ENCODE measurements around the gene PAX8. TPM values are rescaled to one million over a fixed set of nuclear protein-coding genes. Genes with fewer than 3 reads are reported as not detected.

PAX8 gene
- total RNA-seq, 1 experiment from 2014 or later = 7.5 TPM

DNA sequence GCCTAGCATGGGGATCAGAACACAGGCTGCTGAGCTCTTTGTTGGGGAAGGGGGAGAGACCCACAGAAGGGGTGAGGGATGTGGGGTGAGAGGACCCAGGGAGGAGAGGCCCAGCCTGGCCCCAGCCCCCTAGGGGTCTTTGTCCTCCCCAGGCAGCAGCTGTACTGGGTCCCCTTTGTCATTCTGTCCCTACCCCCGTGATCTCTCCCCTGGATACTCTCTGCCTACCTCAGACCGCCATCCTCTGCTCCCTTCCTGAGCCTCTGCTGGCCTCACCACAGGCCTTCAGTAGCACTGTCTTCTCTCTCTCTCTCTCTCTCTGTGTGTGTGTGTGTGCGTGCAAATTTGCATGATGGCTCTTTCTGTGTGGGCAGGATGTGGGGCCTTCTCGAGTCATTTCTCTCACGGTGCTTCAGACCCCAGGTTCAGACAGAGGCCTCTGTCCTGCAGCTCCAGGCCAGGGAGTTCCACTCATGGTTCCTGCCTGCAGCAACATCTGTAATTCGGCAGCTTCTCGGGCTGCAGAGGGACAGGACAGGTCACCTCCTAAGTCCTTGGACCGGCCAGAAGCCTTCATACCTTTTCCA, 103.6 kb downstream of the PAX8 start:
- Histone ChIP-seq H3K4me3 (ENCODE audit: low read depth, low read length) (no peak overlapping the region), H3K36me3 (ENCODE audit: control insufficient read depth, insufficient read depth, low read length) (no peaks in the 10 kb centered on the region), H3K27me3 (replicated peaks; ENCODE audit: control insufficient read depth, insufficient read depth, low read length) (no peaks in the 10 kb centered on the region), H3K9me3 (no peaks in the 10 kb centered on the region), H3K4me1 (peaks cover 14% of the 10 kb centered on the region)
- H3K27ac Mint-ChIP-seq (ENCODE audit: unreplicated experiment) = no peak overlapping the region
- no peaks in the 10 kb centered on the region for H3K27me3 Mint-ChIP-seq (ENCODE audit: insufficient read depth, unreplicated experiment)
- H3K4me1 Mint-ChIP-seq (ENCODE audit: low read depth, unreplicated experiment) = peaks cover 5% of the 10 kb centered on the region
- no TSS peak for BruUV-seq (replicated peaks)
- TF ChIP-seq, protein P1, sequence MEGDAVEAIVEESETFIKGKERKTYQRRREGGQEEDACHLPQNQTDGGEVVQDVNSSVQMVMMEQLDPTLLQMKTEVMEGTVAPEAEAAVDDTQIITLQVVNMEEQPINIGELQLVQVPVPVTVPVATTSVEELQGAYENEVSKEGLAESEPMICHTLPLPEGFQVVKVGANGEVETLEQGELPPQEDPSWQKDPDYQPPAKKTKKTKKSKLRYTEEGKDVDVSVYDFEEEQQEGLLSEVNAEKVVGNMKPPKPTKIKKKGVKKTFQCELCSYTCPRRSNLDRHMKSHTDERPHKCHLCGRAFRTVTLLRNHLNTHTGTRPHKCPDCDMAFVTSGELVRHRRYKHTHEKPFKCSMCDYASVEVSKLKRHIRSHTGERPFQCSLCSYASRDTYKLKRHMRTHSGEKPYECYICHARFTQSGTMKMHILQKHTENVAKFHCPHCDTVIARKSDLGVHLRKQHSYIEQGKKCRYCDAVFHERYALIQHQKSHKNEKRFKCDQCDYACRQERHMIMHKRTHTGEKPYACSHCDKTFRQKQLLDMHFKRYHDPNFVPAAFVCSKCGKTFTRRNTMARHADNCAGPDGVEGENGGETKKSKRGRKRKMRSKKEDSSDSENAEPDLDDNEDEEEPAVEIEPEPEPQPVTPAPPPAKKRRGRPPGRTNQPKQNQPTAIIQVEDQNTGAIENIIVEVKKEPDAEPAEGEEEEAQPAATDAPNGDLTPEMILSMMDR (IDR thresholded peaks at IDR 0.05; ENCODE audit: insufficient read depth in 1 of 2, low read depth in 1 of 2, low read length in 1 of 2, severe bottlenecking in 1 of 2, unreplicated experiment in 1 of 2) = no peak
- no peak overlapping the region for H3K4me3 Mint-ChIP-seq (ENCODE audit: unreplicated experiment)
- intact Hi-C loops (cut with micrococcal nuclease; ENCODE audit: unreplicated experiment) = no loop called here
- no peak for DNase-seq
- no peaks in the 10 kb centered on the region for H3K36me3 Mint-ChIP-seq (ENCODE audit: insufficient read depth, unreplicated experiment)
- ChIA-PET POLR2A (no interaction called here), CTCF (interaction anchor here (1.1 to 2.0 kb wide), 4 partner anchors 19 to 39 kb away, joined by 3 to 9 read pairs (median 6); no protein-coding TSS in a partner anchor)
- H3K9me3 Mint-ChIP-seq (ENCODE audit: unreplicated experiment) = no peaks in the 10 kb centered on the region

DNA sequence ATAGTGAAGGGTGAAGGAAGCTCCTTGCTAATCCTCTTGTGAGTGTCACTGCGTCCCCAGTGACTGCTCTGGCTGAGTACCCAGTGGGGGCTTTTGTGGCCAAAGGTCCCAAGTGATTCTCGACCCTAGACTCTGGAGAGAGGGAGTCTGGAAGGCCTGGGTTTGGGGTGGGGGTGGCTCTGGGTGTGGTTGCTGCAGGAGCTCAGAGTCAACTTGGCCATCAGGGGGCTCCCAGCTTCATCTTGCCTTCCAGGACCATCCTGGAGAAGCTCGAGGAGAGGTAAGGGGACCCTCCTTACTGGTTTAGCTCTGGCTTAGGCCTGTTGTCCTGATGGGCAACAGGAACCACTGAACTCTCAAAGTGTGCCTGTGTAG, 104.4 kb downstream of the PAX8 start:
- Histone ChIP-seq H3K4me3 (ENCODE audit: low read depth, low read length) (no peak overlapping the region), H3K27me3 (replicated peaks; ENCODE audit: control insufficient read depth, insufficient read depth, low read length) (no peaks in the 10 kb centered on the region), H3K36me3 (ENCODE audit: control insufficient read depth, insufficient read depth, low read length) (no peaks in the 10 kb centered on the region), H3K9me3 (no peaks in the 10 kb centered on the region), H3K4me1 (peaks cover 6% of the 10 kb centered on the region)
- Mint-ChIP-seq H3K27ac (ENCODE audit: unreplicated experiment) (no peak overlapping the region), H3K9me3 (ENCODE audit: unreplicated experiment) (no peaks in the 10 kb centered on the region), H3K36me3 (ENCODE audit: insufficient read depth, unreplicated experiment) (no peaks in the 10 kb centered on the region), H3K4me3 (ENCODE audit: unreplicated experiment) (no peak overlapping the region), H3K4me1 (ENCODE audit: low read depth, unreplicated experiment) (peaks cover 5% of the 10 kb centered on the region), H3K27me3 (ENCODE audit: insufficient read depth, unreplicated experiment) (no peaks in the 10 kb centered on the region)
- intact Hi-C loops (cut with micrococcal nuclease; ENCODE audit: unreplicated experiment) = no loop called here
- TF ChIP-seq, protein P1 (IDR thresholded peaks at IDR 0.05; ENCODE audit: insufficient read depth in 1 of 2, low read depth in 1 of 2, low read length in 1 of 2, severe bottlenecking in 1 of 2, unreplicated experiment in 1 of 2) = no peak
- no TSS peak for BruUV-seq (replicated peaks)
- DNase-seq = no peak
- ChIA-PET POLR2A (no interaction called here), CTCF (interaction anchor here (1.1 to 2.0 kb wide), 4 partner anchors 18 to 38 kb away, joined by 3 to 9 read pairs (median 6); no protein-coding TSS in a partner anchor)

DNA sequence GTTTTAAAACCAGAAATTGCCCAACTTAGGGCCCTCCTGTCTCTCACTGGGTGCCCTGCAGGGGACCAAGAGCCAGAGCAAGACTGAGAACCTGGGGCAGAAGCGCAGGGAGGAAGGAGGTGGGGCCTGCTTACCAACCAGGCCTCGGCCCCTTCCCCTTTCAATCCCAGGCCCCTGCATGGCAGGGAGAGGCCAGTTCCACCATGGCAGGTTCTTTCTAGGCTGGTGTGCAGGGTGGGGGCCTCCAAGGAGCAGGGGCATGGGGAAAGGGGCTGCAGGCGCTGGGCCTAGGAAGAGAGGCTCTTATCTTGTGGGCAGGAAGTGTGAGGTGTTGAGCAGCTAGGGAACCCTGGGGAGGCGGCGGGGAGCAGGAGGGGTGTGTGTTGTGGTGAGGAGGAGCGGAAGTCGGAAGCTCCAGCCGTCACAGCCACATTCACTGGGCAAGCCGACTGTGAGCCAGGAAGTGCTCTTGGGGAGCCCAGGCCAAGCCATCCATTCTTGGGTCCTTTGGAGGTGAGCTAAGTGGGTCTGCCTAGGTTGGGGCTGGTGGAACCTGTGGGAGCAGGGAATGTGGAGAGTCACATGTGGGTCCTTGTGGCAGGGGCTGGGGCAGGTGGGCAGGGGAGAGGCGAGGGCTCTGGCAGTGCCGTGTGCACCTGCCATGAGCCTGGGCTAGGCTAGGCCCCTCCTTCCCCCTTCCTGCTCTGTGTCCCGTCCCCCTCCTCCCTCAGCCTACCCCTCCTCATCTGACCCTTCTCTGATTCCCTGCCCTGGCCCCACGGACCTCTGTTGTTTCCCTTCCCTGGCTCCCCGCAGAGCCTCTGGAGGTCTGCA, 105.0 kb downstream of the PAX8 start, which contains the start of gene PSD4:
TSS of gene PSD4 (plus strand) at position 430 of the 834 bp plus-strand sequence. CDS start 8,486 bp downstream, outside the sequence.
- H3K36me3 ChIP-seq (ENCODE audit: control insufficient read depth, insufficient read depth, low read length) = 0 out of 2 replicates have a peak, but pooled peaks cover 2% of the 10 kb centered on the region
- 0 out of 2 replicates have a peak, but pooled peaks cover 3% of the 10 kb centered on the region for H3K4me1 ChIP-seq
- no peak within 1 kb of the TSS for H3K4me3 Mint-ChIP-seq (ENCODE audit: unreplicated experiment)
- H3K9me3 Mint-ChIP-seq (ENCODE audit: unreplicated experiment) = no peaks in the 10 kb centered on the region
- H3K27ac Mint-ChIP-seq (ENCODE audit: unreplicated experiment) = no peak within 1 kb of the TSS
- no peaks in the 10 kb centered on the region for H3K9me3 ChIP-seq
- intact Hi-C loops (cut with micrococcal nuclease; ENCODE audit: unreplicated experiment) = no loop called here
- TF ChIP-seq, protein P1 (IDR thresholded peaks at IDR 0.05; ENCODE audit: insufficient read depth in 1 of 2, low read depth in 1 of 2, low read length in 1 of 2, severe bottlenecking in 1 of 2, unreplicated experiment in 1 of 2) = no peak
- POLR2A ChIA-PET = no interaction called here
- H3K27me3 Mint-ChIP-seq (ENCODE audit: insufficient read depth, unreplicated experiment) = no peaks in the 10 kb centered on the region
- no peak for DNase-seq
- H3K4me3 ChIP-seq (ENCODE audit: low read depth, low read length) = no peak within 1 kb of the TSS
- peaks cover 5% of the 10 kb centered on the region for H3K4me1 Mint-ChIP-seq (ENCODE audit: low read depth, unreplicated experiment)
- no peaks in the 10 kb centered on the region for H3K36me3 Mint-ChIP-seq (ENCODE audit: insufficient read depth, unreplicated experiment)
- BruUV-seq (replicated peaks) = no TSS peak
- H3K27me3 ChIP-seq (replicated peaks; ENCODE audit: control insufficient read depth, insufficient read depth, low read length) = no peaks in the 10 kb centered on the region
- CTCF ChIA-PET = interaction anchor here (1.1 to 2.0 kb wide), 4 partner anchors 18 to 37 kb away, joined by 3 to 9 read pairs (median 6); no protein-coding TSS in a partner anchor

All from Caco-2 (cell line).